Measurements from ENCODE around the gene FAM3A.
A peak's percentile ranks its signal among the peaks of the same experiment; 100 is the strongest.

FAM3A gene

DNA sequence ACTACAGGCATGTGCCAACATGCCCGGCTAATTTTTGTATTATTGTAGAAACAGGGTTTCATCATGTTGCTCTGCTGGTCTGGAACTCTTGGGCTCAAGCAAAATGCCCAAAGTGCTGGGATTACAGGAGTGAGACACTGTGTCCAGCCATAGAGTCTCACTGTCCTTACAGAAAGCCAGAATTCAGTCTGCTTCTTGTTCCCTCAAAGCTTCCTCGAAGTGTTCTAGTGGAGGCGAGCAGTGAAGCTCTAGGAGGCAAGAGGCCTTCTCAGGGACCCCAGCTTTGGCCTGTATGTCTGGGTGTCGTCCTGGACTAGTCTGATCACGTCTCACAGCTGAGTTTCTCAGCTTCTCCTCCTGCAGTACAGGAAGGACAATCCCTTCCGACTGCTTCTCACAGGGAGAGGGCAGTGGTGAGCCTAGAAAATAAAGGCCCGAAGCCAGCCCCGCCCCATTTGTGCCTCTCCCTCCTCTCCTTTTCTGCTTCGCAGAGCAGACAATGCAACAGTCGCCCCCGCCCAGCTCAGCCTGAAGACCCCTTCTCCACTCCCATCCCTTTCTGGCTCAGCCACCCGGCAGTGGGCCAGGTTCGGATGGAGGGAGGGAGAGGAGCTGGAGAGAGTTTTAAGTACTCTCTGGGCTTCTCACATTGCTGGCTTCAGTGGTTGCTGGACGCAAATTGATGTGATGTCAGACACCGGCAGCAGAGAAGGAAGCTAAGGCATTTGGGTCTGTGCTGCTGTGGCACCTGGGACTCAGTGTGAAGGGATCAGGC is 11.1 kb upstream of the FAM3A start:
- ATAC-seq (replicated peaks), result peak; percentile 79
- Mint-ChIP-seq H3K27ac (no peak overlapping the region), H3K9me3 (no peaks in the 10 kb centered on the region), H3K36me3 (ENCODE audit: insufficient read depth) (peaks cover 18% of the 10 kb centered on the region), H3K27me3 (no peaks in the 10 kb centered on the region), H3K4me3 (peak overlapping the region in 1 of 2 donors; percentile 15), H3K4me1 (ENCODE audit: low read depth in 2 of 2) (peaks cover 6 to 13% of the 10 kb centered on the region in 2 donors)
- peak; percentile 27 to 31 (median 28) for DNase-seq

DNA sequence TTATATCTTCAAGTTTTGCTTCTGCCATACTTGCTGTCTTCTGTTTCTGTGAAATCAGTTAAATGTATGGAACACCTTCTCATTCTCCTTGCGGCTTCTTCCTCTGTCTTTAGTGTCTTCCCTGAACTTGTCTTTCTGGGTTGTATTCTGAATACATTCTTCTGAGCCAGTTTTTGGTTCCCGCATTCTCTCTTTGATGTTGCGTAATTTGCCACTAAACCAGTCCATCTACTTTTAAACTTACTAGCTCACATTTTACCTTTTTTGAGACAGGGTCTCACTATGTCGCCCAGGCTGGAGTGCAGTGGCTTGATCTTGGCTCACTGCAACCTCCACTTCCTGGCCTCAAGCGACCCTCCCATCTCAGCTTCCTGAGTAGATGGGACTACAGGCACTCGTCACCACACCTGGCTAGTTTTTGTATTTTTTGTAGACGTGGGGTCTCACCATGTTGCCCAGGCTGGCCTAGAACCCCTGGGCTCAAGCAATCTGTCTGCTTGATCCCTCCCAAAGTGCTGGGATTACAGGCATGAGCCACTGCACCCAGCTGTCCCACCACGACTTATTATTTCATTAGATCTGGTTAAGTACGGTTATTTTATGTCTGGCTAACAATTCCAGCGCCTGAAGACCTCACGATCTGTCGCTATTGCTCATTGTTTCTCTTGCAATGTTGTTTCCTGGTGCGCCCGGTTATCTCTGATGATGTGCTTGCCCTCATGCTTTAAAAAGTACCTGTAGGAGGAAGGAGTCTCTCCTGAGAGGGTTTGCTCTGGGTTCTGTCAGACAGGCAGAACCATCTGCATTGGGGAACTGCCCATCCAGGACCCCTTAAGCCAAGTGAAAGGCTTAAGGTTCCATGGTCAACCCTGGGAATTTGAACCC is 9.8 kb upstream of the FAM3A start:
- Mint-ChIP-seq H3K27me3 (no peaks in the 10 kb centered on the region), H3K36me3 (ENCODE audit: insufficient read depth) (peaks cover 14% of the 10 kb centered on the region), H3K4me1 (ENCODE audit: low read depth in 2 of 2) (peaks cover 6 to 13% of the 10 kb centered on the region in 2 donors), H3K27ac (peak overlapping the region; percentile 44 to 46), H3K4me3 (peak overlapping the region in 1 of 2 donors; percentile 6), H3K9me3 (no peaks in the 10 kb centered on the region)
- no peak for DNase-seq
- no peak for ATAC-seq (replicated peaks)

DNA sequence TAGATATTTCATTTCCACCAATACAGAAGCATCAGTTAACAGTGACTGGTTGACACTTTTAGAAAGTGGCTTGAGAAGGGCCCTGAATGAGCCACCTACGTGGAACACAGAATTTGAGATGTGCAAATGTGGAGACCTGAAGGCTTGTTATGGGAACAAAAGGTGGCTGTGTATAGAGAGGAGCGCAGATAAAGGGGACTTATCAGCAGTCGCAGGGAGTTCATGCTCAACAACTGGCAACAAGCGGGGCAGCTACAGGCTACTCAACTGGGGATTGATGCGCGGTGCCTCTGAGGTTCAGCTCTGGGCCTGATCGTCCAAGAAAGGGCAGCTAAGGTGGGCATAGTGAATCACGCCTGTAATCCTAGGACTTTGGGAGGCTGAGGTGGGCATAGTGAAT is 3.4 kb upstream of the FAM3A start:
- H3K9me3 Mint-ChIP-seq, result no peaks in the 10 kb centered on the region
- ATAC-seq (replicated peaks) (no peak), DNase-seq (no peak)
- H3K27ac Mint-ChIP-seq, result no peak overlapping the region
- H3K4me1 Mint-ChIP-seq (ENCODE audit: low read depth in 2 of 2), result peaks cover 7 to 9% of the 10 kb centered on the region in 2 donors
- H3K36me3 Mint-ChIP-seq (ENCODE audit: insufficient read depth), result peaks cover 3% of the 10 kb centered on the region
- no peaks in the 10 kb centered on the region for H3K27me3 Mint-ChIP-seq
- no peak overlapping the region for H3K4me3 Mint-ChIP-seq

DNA sequence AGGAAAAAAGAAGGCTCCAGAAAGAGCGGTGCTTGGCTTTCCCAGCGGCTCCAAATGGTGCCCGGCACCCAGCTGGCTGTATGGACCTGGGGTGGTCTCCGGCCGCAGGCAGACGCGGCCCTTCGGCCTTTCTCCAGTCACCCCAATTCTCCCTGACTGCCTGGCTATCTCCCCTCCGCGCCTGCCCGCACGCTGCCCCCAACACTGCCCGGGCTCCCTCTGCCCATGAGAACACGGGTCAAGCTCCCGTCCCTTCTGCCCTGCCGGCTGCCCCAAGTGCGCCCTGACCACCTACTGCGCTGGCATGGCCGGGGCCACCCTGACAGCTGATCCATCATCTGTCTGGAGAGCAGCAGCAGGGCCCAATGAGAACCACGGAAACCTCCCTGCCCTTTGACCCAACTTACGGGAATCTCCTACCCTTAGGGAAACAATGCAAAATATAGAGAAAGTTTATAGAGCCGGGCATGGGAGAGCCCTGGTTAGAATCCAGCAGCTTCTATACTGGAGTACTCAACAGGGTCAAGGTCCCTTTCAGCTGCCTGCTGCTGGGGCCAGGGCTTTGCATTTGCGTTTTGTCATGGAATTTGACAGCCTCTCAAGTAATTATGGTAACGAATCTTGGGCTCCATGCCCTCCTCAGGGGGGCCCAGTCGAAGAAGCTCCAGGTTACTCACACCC is 1.2 kb upstream of the FAM3A start:
- no peaks in the 10 kb centered on the region for H3K27me3 Mint-ChIP-seq
- DNase-seq, result no peak
- peak overlapping the region; percentile 40 to 82 for H3K4me3 Mint-ChIP-seq
- H3K27ac Mint-ChIP-seq, result peak overlapping the region in 1 of 2 donors; percentile 86
- peaks cover 3% of the 10 kb centered on the region for H3K36me3 Mint-ChIP-seq (ENCODE audit: insufficient read depth)
- no peaks in the 10 kb centered on the region for H3K9me3 Mint-ChIP-seq
- no peak for ATAC-seq (replicated peaks)
- peaks cover 13% of the 10 kb centered on the region in 2 donors for H3K4me1 Mint-ChIP-seq (ENCODE audit: low read depth in 2 of 2)

DNA sequence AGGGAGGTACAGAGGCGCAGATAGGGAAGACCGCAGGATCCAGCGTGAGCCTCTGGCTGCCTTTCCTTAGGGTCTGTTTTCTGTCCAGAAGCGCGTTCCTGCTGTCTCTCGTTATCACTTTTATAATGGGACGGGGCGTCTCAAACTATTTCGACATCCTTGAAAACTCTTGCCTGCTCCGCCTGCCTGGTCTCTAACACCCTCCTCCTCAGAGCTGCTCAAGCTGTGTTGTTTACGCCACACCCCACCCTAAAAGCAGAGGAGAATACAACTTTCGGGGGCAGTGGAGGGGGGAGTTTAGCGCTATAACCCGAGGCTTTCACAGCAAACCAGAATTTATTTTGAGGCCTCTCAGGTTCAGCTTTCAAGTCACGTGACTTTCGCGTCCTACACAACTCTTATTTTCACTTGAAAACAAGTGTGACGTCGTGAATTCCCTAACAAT is 646 bp upstream of the FAM3A start:
- ATAC-seq (replicated peaks), result peak; percentile 44
- Mint-ChIP-seq H3K27me3 (no peaks in the 10 kb centered on the region), H3K27ac (peak overlapping the region; percentile 67 to 86), H3K4me1 (ENCODE audit: low read depth in 2 of 2) (peaks cover 13 to 15% of the 10 kb centered on the region in 2 donors), H3K9me3 (no peaks in the 10 kb centered on the region), H3K4me3 (peak overlapping the region; percentile 82), H3K36me3 (ENCODE audit: insufficient read depth) (peaks cover 3% of the 10 kb centered on the region)
- peak in 2 of 3 experiments; percentile 6 to 12 for DNase-seq

DNA sequence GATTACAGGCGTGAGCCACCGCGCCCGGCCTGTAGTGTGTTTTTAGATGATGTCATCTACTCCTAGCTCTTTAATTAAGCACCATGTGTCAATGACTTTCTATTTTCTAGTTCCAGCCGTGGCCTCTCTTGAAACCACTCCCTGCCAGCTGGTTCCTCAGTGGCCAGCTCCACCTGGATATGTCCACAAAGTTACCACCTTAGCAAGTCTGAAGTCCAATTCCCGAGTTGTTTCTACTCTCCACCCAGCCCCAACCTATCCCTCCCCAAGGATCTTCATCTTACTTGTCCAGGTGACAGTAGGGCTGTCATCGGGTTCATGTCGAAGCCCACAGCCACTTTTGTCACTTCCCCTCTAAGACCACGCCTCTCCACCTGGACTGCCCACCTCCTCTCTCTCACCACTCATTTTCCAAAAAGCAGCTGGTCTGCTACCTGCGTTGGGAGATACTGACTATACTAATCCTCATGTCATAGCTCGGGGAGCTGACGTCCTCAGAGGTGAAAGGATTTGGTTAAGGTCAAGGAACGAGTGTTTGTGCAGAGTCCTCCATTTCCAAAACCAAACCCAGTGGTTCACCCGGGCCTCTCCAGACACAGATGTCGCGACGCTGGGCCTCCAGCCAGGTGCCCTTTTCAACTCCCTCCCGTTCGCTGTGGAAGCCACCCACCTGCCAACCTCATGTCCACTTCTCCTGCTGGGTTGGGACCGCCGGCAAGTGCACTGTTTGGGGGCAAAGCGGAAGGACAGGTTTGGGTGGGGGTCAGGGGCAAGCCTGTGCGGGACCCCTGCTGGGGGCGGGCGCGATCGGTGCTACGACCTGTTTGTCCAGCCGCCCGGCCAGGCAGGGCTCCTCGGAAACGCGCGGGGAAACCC is 704 bp downstream of the FAM3A start:
- H3K27me3 Mint-ChIP-seq, result no peaks in the 10 kb centered on the region
- H3K4me1 Mint-ChIP-seq (ENCODE audit: low read depth in 2 of 2), result peaks cover 15 to 17% of the 10 kb centered on the region in 2 donors
- DNase-seq (no peak), ATAC-seq (replicated peaks) (no peak)
- H3K36me3 Mint-ChIP-seq (ENCODE audit: insufficient read depth), result peaks cover 3% of the 10 kb centered on the region
- peak overlapping the region; percentile 82 for H3K4me3 Mint-ChIP-seq
- H3K27ac Mint-ChIP-seq, result peak overlapping the region; percentile 67 to 86
- no peaks in the 10 kb centered on the region for H3K9me3 Mint-ChIP-seq

DNA sequence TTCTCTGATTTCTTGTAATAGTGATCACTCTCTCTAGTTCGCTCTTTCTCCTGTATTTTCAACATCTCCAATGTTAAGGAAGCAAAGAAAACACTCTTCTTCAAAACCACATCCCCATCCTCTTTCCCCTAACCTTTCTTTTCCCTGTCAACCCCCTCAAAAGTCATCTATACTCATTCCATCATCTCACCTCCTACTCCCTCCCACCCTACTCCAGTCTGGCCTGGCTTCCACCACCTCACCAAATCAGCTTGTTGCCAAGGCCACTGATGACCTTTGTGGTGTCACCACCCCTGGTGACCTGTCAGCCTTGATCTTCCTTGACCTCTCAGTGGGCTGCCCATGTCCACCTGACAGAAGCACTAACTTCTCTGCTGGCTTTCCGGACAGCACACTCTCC is 2.3 kb downstream of the FAM3A start:
- peak overlapping the region; percentile 29 to 82 for H3K4me3 Mint-ChIP-seq
- peaks cover 8% of the 10 kb centered on the region for H3K36me3 Mint-ChIP-seq (ENCODE audit: insufficient read depth)
- no peaks in the 10 kb centered on the region for H3K9me3 Mint-ChIP-seq
- DNase-seq, result no peak
- H3K4me1 Mint-ChIP-seq (ENCODE audit: low read depth in 2 of 2), result peaks cover 15 to 17% of the 10 kb centered on the region in 2 donors
- no peaks in the 10 kb centered on the region for H3K27me3 Mint-ChIP-seq
- no peak for ATAC-seq (replicated peaks)
- H3K27ac Mint-ChIP-seq, result peak overlapping the region; percentile 20 to 87

DNA sequence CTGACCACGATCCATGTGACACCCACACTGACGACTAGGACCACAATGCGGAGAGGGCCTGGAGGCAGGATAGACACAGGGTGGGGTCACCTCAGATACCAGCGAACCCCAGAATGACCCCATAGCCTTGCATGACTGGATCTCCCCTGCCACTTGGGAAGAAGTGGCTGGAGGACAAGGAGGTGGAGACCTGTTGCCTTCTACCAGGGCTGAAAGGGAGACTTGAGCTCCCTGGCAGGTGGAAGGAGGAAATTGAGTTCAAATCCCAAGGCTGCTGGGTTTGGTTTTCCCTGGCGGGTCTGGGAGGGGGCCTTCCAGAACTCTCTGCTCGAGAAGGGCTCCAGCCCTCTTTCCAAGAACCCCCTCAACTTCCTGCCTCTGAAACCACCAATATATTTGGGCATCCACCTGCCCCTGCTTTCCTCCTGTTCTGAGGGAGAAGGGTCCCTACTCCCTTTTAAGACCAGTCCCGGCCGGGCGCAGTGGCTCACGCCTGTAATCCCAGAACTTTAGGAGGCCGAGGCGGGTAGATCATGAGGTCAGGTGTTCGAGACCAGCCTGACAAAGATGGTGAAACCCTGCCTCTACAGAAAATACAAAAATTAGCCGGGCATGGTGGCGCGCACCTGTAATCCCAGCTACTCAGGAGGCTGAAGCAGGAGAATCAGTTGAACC is 3.0 kb downstream of the FAM3A start:
- H3K9me3 Mint-ChIP-seq, result no peaks in the 10 kb centered on the region
- H3K27me3 Mint-ChIP-seq, result no peaks in the 10 kb centered on the region
- H3K4me3 Mint-ChIP-seq, result peak overlapping the region in 1 of 2 donors; percentile 82
- no peak for ATAC-seq (replicated peaks)
- peak overlapping the region; percentile 20 to 87 for H3K27ac Mint-ChIP-seq
- peaks cover 8% of the 10 kb centered on the region for H3K36me3 Mint-ChIP-seq (ENCODE audit: insufficient read depth)
- peaks cover 15 to 17% of the 10 kb centered on the region in 2 donors for H3K4me1 Mint-ChIP-seq (ENCODE audit: low read depth in 2 of 2)
- no peak for DNase-seq

DNA sequence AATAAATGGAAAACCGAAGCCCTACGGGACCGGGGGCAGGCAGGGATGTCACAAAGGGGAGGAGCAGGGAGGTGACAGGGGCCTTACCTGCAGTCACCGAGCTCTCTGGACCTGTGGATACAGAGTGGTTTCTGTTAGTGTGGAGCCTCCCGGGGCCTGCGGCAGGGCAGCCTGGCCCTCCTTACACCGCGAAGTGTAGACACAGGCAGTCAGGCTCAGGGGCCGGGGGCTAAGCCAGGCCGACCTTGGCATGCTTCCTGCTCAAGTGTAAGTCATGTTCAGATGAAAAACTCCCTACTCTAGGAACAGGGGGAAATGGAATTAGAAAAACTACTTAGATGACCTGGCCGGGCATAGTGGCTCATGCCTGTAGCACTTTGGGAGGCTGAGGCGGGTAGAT is 4.3 kb downstream of the FAM3A start:
- ATAC-seq (replicated peaks) (no peak), DNase-seq (no peak)
- Mint-ChIP-seq H3K4me1 (ENCODE audit: low read depth in 2 of 2) (peaks cover 15 to 17% of the 10 kb centered on the region in 2 donors), H3K36me3 (ENCODE audit: insufficient read depth) (peaks cover 8% of the 10 kb centered on the region), H3K27ac (peak overlapping the region; percentile 28 to 75), H3K4me3 (peak overlapping the region in 1 of 2 donors; percentile 19), H3K27me3 (no peaks in the 10 kb centered on the region), H3K9me3 (no peaks in the 10 kb centered on the region)

DNA sequence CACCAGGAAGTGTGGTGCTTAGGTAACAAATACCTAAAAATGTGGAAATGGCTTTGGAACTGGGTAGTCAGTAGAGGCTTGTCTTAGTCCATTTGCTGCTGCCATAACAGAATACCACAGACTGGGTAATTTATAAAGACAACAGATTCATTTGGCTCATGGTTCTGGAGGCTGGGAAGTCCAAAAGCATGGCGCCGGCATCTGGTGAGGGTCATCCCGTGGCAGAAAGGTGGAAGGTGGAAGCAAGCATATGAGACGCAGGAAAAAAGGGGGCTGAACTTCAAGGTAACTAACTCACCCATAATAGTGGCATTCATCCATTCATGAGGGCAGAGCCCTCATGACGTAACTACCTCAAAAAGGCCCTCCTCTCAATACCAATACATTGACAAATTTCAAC is 6.6 kb downstream of the FAM3A start:
- Mint-ChIP-seq H3K4me3 (no peak overlapping the region), H3K27me3 (no peaks in the 10 kb centered on the region), H3K9me3 (no peaks in the 10 kb centered on the region), H3K4me1 (ENCODE audit: low read depth in 2 of 2) (peaks cover 8% of the 10 kb centered on the region in 2 donors), H3K36me3 (ENCODE audit: insufficient read depth) (peaks cover 16% of the 10 kb centered on the region), H3K27ac (no peak overlapping the region)
- ATAC-seq (replicated peaks) (no peak), DNase-seq (no peak)

DNA sequence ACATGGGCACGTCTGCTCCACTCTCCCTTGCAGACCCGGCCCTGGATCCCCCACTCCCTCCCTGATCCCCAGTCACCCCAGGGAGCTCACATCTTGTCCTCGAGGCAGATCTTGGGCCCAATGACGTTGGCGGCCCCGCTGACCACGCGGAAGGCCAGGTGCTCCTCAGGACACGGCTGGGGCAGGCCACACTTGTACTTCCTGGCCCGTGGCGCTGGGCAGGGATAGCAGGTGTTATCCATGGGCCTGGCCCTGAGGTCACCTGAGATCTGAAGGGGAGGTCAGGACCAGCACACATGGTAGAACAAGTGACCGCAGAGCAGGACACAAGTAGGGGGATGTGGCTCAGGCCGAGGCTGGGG is 7.7 kb downstream of the FAM3A start:
- no peak overlapping the region for H3K4me3 Mint-ChIP-seq
- ATAC-seq (replicated peaks) (no peak), DNase-seq (no peak)
- H3K9me3 Mint-ChIP-seq, result no peaks in the 10 kb centered on the region
- H3K27me3 Mint-ChIP-seq, result no peaks in the 10 kb centered on the region
- H3K4me1 Mint-ChIP-seq (ENCODE audit: low read depth in 2 of 2), result peaks cover 3 to 4% of the 10 kb centered on the region in 2 donors
- peaks cover 16% of the 10 kb centered on the region for H3K36me3 Mint-ChIP-seq (ENCODE audit: insufficient read depth)
- H3K27ac Mint-ChIP-seq, result peak overlapping the region in 1 of 2 donors; percentile 62

DNA sequence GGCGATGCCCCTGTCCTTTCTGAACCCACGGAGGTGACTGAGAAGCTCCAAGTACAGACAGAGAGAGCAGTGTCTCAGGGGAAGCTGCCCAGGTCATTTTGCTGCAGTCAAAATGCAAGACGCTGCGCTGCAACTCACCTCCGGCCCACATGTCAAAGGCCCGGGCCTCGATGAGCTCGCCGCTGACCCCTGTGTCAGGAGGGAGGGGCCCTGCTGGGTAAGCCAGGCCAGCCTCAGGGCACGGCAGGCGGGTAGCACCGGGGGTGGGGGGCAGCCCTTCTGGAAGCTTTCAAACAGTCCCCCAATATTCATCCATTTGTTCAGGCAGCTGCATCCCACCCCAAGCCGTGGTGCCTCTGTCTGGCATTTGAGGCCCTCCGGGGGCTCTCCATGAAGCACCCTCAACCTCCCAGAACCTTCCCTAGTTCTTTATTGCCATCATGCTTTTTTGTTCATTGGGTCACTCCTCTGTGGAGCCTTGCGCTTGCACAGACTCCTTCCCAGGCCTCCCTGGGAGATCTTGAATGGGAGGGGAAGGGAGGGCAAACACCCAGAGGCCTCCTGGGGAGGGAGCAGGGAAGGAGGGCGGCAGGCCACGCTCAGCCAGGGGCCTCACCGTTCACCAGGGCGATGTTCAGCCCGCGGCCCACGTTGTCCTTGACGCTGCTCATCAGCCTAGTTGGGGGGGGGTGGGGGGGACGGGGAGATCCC is 8.2 kb downstream of the FAM3A start:
- Mint-ChIP-seq H3K9me3 (no peaks in the 10 kb centered on the region), H3K36me3 (ENCODE audit: insufficient read depth) (peaks cover 16% of the 10 kb centered on the region), H3K27ac (no peak overlapping the region), H3K4me1 (ENCODE audit: low read depth in 2 of 2) (peaks cover 3 to 4% of the 10 kb centered on the region in 2 donors), H3K4me3 (no peak overlapping the region), H3K27me3 (no peaks in the 10 kb centered on the region)
- ATAC-seq (replicated peaks) (no peak), DNase-seq (no peak)
